Measurements from ENCODE around the gene TOM1L2.

GRCh38 chr17:17896746-17897145 is 75.5 kb downstream of the TOM1L2 start:
- TF ChIP-seq POLR2A (IDR thresholded peaks at IDR 0.05) (no peak), CTCF (IDR thresholded peaks at IDR 0.05 in 4 of 5, conservative IDR thresholded peaks at IDR 0.05 in 1 of 5) (no peak)
